ENCODE results near the gene KATNB1. TPM values are rescaled to one million over a fixed set of nuclear protein-coding genes. Genes with fewer than 3 reads are reported as not detected.

KATNB1 gene
- total RNA-seq, 1 experiment from 2014 or later = 8.1 TPM

DNA sequence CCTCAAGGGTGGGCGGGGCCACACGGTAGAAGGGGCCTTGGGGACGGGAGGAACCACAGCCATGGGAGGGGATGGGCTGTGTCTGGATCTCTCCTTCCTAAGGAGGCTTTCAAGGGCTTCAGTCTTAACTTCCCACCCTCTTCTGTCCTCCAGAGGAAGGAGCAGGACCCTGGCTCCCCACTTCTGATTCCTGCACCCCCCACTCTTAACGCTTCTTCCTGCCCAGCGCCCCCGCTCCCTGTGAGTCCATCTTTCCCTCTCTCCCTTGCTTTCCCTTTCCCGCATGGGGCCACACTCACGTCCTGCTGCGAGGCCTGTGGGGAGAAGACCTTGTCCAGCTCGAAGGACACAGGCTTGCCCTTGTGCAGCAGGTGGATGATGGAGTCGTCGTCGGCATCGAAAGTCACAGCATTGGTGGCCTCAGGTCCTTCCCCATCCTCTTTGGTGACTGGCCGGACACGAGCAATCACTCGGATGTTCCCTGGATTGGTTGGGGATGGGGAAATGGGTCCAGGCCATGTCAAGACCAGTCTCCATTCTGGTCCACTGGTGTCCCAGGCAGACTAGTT, 29.7 kb downstream of the KATNB1 start:
- Histone ChIP-seq H3K9me3 (ENCODE audit: control insufficient read depth, insufficient read depth, low read depth, low read length) (no peaks in the 10 kb centered on the region), H3K27me3 (ENCODE audit: control insufficient read depth, insufficient read depth, low read length) (no peaks in the 10 kb centered on the region), H3K4me1 (ENCODE audit: control insufficient read depth, insufficient read depth, low read length) (no peaks in the 10 kb centered on the region), H3K36me3 (ENCODE audit: control insufficient read depth, insufficient read depth, low read length) (no peaks in the 10 kb centered on the region), H3K4me3 (ENCODE audit: low read depth in 2 of 2, low read length in 2 of 2) (no peak overlapping the region), H3K27ac (ENCODE audit: low read length) (no peak overlapping the region)
- in situ Hi-C loops (cut with HindIII; ENCODE audit: low pct_unique_long_range_greater_than_20kb, low sequenced_read_pairs) (no loop called here), intact Hi-C loops (cut with micrococcal nuclease; ENCODE audit: unreplicated experiment) (no loop called here)
- DNase-seq (ENCODE audit: low read depth, low spot score) (no peak), ATAC-seq (no peak)
- BruUV-seq (replicated peaks) = no TSS peak
- ChIA-PET POLR2A (no interaction called here), CTCF (interaction anchor here (0.6 kb wide), 1 partner anchor 42 kb away, joined by 5 read pairs; no protein-coding TSS in a partner anchor)
- no peak for TF ChIP-seq SIN3A (IDR thresholded peaks at IDR 0.05; ENCODE audit: borderline replicate concordance, insufficient read depth, low read depth, low read length)
- no peak for TF ChIP-seq POLR2AphosphoS5 (IDR thresholded peaks at IDR 0.05; ENCODE audit: low read depth, low read length)
- no peak for TF ChIP-seq TCF7L2 (IDR thresholded peaks at IDR 0.05; ENCODE audit: low read depth, low read length)
- TF ChIP-seq, protein P1, sequence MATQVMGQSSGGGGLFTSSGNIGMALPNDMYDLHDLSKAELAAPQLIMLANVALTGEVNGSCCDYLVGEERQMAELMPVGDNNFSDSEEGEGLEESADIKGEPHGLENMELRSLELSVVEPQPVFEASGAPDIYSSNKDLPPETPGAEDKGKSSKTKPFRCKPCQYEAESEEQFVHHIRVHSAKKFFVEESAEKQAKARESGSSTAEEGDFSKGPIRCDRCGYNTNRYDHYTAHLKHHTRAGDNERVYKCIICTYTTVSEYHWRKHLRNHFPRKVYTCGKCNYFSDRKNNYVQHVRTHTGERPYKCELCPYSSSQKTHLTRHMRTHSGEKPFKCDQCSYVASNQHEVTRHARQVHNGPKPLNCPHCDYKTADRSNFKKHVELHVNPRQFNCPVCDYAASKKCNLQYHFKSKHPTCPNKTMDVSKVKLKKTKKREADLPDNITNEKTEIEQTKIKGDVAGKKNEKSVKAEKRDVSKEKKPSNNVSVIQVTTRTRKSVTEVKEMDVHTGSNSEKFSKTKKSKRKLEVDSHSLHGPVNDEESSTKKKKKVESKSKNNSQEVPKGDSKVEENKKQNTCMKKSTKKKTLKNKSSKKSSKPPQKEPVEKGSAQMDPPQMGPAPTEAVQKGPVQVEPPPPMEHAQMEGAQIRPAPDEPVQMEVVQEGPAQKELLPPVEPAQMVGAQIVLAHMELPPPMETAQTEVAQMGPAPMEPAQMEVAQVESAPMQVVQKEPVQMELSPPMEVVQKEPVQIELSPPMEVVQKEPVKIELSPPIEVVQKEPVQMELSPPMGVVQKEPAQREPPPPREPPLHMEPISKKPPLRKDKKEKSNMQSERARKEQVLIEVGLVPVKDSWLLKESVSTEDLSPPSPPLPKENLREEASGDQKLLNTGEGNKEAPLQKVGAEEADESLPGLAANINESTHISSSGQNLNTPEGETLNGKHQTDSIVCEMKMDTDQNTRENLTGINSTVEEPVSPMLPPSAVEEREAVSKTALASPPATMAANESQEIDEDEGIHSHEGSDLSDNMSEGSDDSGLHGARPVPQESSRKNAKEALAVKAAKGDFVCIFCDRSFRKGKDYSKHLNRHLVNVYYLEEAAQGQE (IDR thresholded peaks at IDR 0.05; ENCODE audit: insufficient read depth in 1 of 2, low read depth in 2 of 2, low read length in 1 of 2) = no peak
- TF ChIP-seq, protein P2, sequence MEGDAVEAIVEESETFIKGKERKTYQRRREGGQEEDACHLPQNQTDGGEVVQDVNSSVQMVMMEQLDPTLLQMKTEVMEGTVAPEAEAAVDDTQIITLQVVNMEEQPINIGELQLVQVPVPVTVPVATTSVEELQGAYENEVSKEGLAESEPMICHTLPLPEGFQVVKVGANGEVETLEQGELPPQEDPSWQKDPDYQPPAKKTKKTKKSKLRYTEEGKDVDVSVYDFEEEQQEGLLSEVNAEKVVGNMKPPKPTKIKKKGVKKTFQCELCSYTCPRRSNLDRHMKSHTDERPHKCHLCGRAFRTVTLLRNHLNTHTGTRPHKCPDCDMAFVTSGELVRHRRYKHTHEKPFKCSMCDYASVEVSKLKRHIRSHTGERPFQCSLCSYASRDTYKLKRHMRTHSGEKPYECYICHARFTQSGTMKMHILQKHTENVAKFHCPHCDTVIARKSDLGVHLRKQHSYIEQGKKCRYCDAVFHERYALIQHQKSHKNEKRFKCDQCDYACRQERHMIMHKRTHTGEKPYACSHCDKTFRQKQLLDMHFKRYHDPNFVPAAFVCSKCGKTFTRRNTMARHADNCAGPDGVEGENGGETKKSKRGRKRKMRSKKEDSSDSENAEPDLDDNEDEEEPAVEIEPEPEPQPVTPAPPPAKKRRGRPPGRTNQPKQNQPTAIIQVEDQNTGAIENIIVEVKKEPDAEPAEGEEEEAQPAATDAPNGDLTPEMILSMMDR (IDR thresholded peaks at IDR 0.05) = no peak

DNA sequence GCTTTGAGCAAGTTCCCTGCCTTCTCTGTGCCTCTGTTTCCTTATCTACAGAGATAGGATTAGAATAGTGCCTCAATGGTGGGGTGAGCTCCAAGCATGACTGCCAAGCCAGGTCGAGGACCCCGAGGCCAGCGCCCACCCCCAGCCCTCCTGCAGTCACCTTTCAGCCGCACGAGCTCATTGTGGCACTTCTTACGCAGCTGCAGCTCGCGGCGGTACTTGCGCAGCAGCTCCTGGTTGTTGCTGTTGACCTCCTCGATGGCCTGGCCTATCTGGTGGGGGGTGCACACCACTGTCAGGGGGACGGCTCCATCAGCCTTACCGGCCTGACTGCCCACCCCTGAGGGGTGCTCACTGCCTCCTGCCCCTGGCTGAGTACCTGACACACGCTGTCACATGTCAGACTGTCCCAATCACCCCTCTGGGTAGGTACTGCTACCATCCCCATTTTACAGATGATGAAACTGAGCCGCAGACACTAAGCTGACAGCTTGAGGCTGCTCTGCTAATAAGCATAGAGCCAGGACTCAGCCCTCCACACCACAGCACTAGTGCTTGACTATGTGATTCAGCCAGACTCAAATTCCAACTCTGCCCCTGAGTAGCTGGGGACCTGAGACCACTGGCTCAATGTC, 31.3 kb downstream of the KATNB1 start:
- in situ Hi-C loops (cut with HindIII; ENCODE audit: low pct_unique_long_range_greater_than_20kb, low sequenced_read_pairs) (no loop called here), intact Hi-C loops (cut with micrococcal nuclease; ENCODE audit: unreplicated experiment) (no loop called here)
- no peak overlapping the region for H3K27ac ChIP-seq (ENCODE audit: low read length)
- H3K4me3 ChIP-seq (ENCODE audit: low read depth in 2 of 2, low read length in 2 of 2) = no peak overlapping the region
- POLR2A ChIA-PET = interaction anchor here (0.6 kb wide), 1 partner anchor 26 kb away, joined by 8 read pairs; no protein-coding TSS in a partner anchor
- H3K27me3 ChIP-seq (ENCODE audit: control insufficient read depth, insufficient read depth, low read length) = no peaks in the 10 kb centered on the region
- no peak for TF ChIP-seq TCF7L2 (IDR thresholded peaks at IDR 0.05; ENCODE audit: low read depth, low read length)
- TF ChIP-seq, protein P1 (IDR thresholded peaks at IDR 0.05; ENCODE audit: insufficient read depth in 1 of 2, low read depth in 2 of 2, low read length in 1 of 2) = no peak
- TF ChIP-seq, protein P2 (IDR thresholded peaks at IDR 0.05) = no peak
- no peak for TF ChIP-seq POLR2AphosphoS5 (IDR thresholded peaks at IDR 0.05; ENCODE audit: low read depth, low read length)
- BruUV-seq (replicated peaks) = no TSS peak
- no peak for DNase-seq (ENCODE audit: low read depth, low spot score)
- CTCF ChIA-PET = no interaction called here
- H3K36me3 ChIP-seq (ENCODE audit: control insufficient read depth, insufficient read depth, low read length) = no peaks in the 10 kb centered on the region
- H3K4me1 ChIP-seq (ENCODE audit: control insufficient read depth, insufficient read depth, low read length) = no peaks in the 10 kb centered on the region
- no peaks in the 10 kb centered on the region for H3K9me3 ChIP-seq (ENCODE audit: control insufficient read depth, insufficient read depth, low read depth, low read length)
- no peak for ATAC-seq
